Body of pancreas (tissue), 4 donors: ENCODE results near the gene NATD1. TPM values are rescaled to one million over a fixed set of nuclear protein-coding genes. Genes with fewer than 3 reads are reported as not detected.

Experiments used
- ATAC-seq: fragments of 150-250 bp; one replicate; pipeline ENCODE4 v1.9.1; 2016
- DNase-seq, 4 donors: peaks; one replicate each; pipeline ENCODE4 v3.0.0-alpha.2; 2019
- H3K27ac ChIP-seq, 4 donors: fragments of 200-600 bp; sonication (generic); 1 replicate in 3 of 4; 2 replicates in 1 of 4; pipeline versions ENCODE4 v1.5.1 to v1.6.1; 2016 to 2019; ENCODE audit warnings: mild to moderate bottlenecking in 1 of 4, mixed read lengths in 1 of 4, moderate library complexity in 1 of 4
- H3K27me3 ChIP-seq, 2 donors: fragments of 200-600 bp; sonication (generic); one replicate each; pipeline ENCODE4 v1.6.0; 2016; ENCODE audit warnings: mild to moderate bottlenecking in 1 of 2
- H3K36me3 ChIP-seq, 2 donors: fragments of 200-600 bp; sonication (generic); replicated peaks in 1 of 2; 2 replicates each; pipeline ENCODE4 v1.5.1; 2016; ENCODE audit warnings: low read depth in 2 of 2; ENCODE audit not compliant: insufficient read depth in 1 of 2
- H3K4me1 ChIP-seq: fragments of 200-600 bp; sonication (generic); one replicate; pipeline ENCODE4 v1.6.0; 2016
- H3K4me3 ChIP-seq, 2 donors: fragments of 200-600 bp; sonication (generic); 1 replicate in 1 of 2; 2 replicates in 1 of 2; pipeline ENCODE4 v1.5.1; 2016 to 2019
- H3K9me3 ChIP-seq, 3 donors: fragments of 200-600 bp; sonication (generic); 1 replicate in 2 of 3; 2 replicates in 1 of 3; pipeline ENCODE4 v1.5.1; 2016
- POLR2A ChIP-seq, 3 donors: fragments of 450-650 bp; IDR thresholded peaks; one replicate each; pipeline ENCODE4 v1.6.1; 2016; ENCODE audit warnings: antibody characterized with exemption in 3 of 3, mild to moderate bottlenecking in 2 of 3
- WGBS, 2 donors: methylation state at CpG; one replicate each; pipeline ENCODE4 v1.1.5; 2017; 5-methylcytosine and 5-hydroxymethylcytosine counted together
- intact Hi-C: fragments of 100-400 bp; cut with DNase I; formaldehyde crosslinking; loops from one replicate; pipeline ENCODE4 v1.15.1; 2023
- total RNA-seq, 2 donors: library from RNA; depleted of rRNA; stranded (reverse); fragments of >200 nt; gene quantifications; one replicate each; pipeline ENCODE4 v1.1.0, GENCODE V29; 2016
- TF ChIP-seq, protein P1 (sequence below), 7 experiments: fragments of 450-650 bp in 4 of 7; fragments of 200-600 bp in 3 of 7; sonication (generic) in 3 of 7; IDR thresholded peaks; one replicate each; pipeline ENCODE4 v1.5.1; 2016 to 2019; ENCODE audit warnings: antibody characterized with exemption in 7 of 7

The NATD1 gene
- total RNA-seq, 2 donors from 2014 or later = 2.6 to 7.0 TPM

DNA sequence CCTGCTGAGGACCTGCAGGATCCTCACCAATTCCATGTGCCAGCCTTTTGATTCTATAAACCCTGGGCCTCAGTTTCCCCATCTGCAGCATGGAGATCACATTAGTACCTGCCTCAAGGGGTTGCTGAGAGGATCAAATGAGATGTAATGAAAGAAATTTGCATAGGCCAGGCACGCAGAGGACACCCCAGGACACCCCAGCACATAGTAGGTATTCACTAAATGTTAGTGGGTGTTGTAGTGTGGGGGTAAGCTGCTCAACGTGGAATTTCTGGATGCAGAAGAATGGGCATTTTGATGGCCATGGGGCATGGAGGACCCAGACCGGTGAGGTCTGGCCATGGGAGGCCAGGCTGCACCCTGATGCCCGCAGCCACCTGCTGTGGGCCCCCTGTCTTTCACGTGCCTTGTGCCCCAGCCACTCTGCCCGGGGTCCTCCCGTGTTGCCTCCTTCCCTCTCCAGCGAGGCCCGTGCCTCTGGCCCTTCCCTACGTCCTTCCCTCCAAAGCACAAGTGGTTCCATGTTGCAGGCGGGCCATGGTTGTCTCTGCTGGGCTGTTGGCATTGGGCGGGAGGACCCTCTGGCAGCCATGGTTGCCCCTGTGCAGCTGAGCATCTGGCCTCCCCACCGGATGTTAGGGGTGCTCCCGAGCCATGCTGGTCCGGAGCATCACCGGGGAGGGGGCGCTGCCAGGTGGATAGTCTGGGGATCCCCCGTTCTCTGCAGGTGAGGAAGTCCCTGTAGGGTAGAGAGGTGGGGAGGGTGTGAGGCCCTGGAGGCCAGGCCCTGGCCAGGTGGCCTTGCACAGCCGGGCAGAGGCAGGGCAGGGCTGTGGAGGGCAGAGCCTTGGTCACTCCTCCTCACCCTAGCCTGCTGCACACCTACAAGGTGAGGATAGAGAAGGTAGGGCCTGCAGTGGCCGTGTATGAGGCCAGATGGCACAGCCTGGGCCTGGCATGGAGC is 39.9 kb upstream of the NATD1 start:
- TF ChIP-seq, protein P1, sequence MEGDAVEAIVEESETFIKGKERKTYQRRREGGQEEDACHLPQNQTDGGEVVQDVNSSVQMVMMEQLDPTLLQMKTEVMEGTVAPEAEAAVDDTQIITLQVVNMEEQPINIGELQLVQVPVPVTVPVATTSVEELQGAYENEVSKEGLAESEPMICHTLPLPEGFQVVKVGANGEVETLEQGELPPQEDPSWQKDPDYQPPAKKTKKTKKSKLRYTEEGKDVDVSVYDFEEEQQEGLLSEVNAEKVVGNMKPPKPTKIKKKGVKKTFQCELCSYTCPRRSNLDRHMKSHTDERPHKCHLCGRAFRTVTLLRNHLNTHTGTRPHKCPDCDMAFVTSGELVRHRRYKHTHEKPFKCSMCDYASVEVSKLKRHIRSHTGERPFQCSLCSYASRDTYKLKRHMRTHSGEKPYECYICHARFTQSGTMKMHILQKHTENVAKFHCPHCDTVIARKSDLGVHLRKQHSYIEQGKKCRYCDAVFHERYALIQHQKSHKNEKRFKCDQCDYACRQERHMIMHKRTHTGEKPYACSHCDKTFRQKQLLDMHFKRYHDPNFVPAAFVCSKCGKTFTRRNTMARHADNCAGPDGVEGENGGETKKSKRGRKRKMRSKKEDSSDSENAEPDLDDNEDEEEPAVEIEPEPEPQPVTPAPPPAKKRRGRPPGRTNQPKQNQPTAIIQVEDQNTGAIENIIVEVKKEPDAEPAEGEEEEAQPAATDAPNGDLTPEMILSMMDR (IDR thresholded peaks at IDR 0.05) = no peak
- no peak for TF ChIP-seq POLR2A (IDR thresholded peaks at IDR 0.05)
- no peaks in the 10 kb centered on the region for H3K36me3 ChIP-seq
- no peaks in the 10 kb centered on the region for H3K27me3 ChIP-seq
- H3K4me3 ChIP-seq = no peak overlapping the region
- H3K9me3 ChIP-seq = no peaks in the 10 kb centered on the region
- intact Hi-C loops = no loop called here
- 66 to 79% methylated on average over 19 to 20 of the region's 20 CpGs for WGBS, 2 donors
- no peak for DNase-seq
- H3K4me1 ChIP-seq = peaks cover 45% of the 10 kb centered on the region
- ATAC-seq = no peak
- no peak overlapping the region for H3K27ac ChIP-seq

DNA sequence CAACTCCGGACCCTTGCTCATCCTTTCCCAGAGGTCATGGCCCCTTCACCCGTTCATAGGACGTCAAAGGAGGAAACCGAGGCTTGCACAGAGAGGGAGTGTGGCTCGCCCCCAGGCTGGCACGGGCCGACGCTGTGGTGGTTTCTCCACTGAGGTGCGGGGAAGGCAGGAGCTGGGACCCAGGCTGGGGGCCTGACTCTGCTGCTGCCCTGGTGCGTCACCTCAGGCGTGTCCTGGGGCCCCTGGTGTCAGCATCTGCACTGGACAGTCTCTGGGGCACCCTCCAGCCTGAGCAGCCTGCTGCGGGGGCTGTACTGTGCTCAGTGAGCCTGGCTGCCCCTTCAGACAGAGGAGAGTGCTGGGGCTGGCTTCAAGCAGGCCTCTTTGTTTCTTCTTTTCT is 38.7 kb upstream of the NATD1 start:
- no peaks in the 10 kb centered on the region for H3K27me3 ChIP-seq
- intact Hi-C loops = no loop called here
- no peak overlapping the region for H3K27ac ChIP-seq
- 49 to 72% methylated on average over 9 to 12 of the region's 12 CpGs for WGBS, 2 donors
- H3K36me3 ChIP-seq = no peaks in the 10 kb centered on the region
- no peaks in the 10 kb centered on the region for H3K9me3 ChIP-seq
- no peak for ATAC-seq
- no peak for TF ChIP-seq POLR2A (IDR thresholded peaks at IDR 0.05)
- TF ChIP-seq, protein P1 (IDR thresholded peaks at IDR 0.05) = no peak
- H3K4me3 ChIP-seq = no peak overlapping the region
- no peak for DNase-seq
- H3K4me1 ChIP-seq = peaks cover 58% of the 10 kb centered on the region

DNA sequence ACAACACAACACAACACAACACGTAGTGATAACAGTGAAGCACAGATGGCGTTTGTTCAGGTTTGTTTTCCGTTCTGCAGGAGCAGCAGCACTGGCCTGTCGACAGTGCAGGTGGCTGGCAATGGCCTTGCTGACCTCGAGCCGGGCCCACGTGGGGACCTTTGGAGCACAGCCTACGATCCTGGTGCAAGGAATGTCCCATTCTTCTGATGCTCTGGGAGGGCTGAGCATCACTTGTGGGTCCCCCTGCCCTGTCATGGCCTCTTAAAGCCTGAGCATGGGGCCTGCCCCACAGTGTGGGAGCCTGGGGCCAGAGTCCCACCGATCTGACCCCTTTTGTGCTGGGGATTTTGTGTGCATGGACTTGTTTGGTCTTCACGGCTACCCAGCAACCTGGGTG is 38.1 kb upstream of the NATD1 start:
- DNase-seq = peak in 1 of 4 donors; percentile 45
- H3K36me3 ChIP-seq = no peaks in the 10 kb centered on the region

DNA sequence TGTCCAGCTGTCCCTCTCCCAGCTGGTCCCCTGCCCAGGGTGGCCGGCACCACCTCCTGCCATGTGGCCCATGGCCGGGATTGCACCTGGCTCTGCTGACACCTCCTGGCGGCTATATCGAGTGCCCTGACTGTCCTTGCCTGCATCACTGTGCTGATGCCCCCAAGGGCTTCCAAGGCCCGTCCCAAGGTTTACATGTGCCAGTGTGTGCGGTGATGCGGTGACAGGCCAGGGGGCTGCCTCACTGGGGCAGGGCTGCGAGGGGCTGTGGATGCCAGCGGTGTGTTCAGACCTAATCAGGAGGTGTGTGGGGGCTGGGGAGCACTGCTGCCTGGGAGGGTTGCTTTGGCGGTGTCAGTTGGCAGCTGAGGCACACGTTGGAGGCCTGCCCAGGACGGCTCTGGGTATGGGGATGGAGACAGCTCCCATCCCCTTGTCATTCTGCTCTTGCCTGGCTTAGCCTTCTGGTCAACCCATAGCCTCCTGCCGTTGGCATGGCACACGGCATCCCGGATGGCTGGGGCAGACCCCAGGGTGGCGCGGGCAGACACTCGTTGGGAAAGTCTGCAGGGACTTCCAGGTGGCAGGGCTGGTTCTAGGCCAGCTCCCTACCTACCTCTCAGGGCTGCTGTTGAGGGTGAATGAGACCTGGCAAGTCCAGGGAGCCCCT is 36.8 kb upstream of the NATD1 start:
- Histone ChIP-seq H3K27me3 (no peaks in the 10 kb centered on the region), H3K4me3 (no peak overlapping the region), H3K4me1 (peaks cover 62% of the 10 kb centered on the region), H3K27ac (peak overlapping the region; percentile 96 to 99 (median 97)), H3K9me3 (no peaks in the 10 kb centered on the region), H3K36me3 (no peaks in the 10 kb centered on the region)
- intact Hi-C loops = no loop called here
- ATAC-seq = no peak
- peak; percentile 48 to 80 (median 67) for DNase-seq
- WGBS, 2 donors = 24 to 29% methylated on average over 11 to 17 of the region's 18 CpGs
- TF ChIP-seq POLR2A (IDR thresholded peaks at IDR 0.05) = no peak
- TF ChIP-seq, protein P1 (IDR thresholded peaks at IDR 0.05) = peak in 3 of 7 experiments; percentile 6 to 12 (median 10)

More for the DNA sequence above, 38.1 kb upstream of the NATD1 start:
- intact Hi-C loops = no loop called here
- H3K4me1 ChIP-seq = peaks cover 60% of the 10 kb centered on the region
- TF ChIP-seq, protein P1 (IDR thresholded peaks at IDR 0.05) = no peak
- H3K4me3 ChIP-seq = no peak overlapping the region
- no peak overlapping the region for H3K27ac ChIP-seq
- ATAC-seq = no peak
- H3K27me3 ChIP-seq = no peaks in the 10 kb centered on the region
- WGBS, 2 donors = 27 to 35% methylated on average over 9 to 10 of the region's 10 CpGs
- H3K9me3 ChIP-seq = no peaks in the 10 kb centered on the region
